ENCODE results near the gene PTPN14.

DNA sequence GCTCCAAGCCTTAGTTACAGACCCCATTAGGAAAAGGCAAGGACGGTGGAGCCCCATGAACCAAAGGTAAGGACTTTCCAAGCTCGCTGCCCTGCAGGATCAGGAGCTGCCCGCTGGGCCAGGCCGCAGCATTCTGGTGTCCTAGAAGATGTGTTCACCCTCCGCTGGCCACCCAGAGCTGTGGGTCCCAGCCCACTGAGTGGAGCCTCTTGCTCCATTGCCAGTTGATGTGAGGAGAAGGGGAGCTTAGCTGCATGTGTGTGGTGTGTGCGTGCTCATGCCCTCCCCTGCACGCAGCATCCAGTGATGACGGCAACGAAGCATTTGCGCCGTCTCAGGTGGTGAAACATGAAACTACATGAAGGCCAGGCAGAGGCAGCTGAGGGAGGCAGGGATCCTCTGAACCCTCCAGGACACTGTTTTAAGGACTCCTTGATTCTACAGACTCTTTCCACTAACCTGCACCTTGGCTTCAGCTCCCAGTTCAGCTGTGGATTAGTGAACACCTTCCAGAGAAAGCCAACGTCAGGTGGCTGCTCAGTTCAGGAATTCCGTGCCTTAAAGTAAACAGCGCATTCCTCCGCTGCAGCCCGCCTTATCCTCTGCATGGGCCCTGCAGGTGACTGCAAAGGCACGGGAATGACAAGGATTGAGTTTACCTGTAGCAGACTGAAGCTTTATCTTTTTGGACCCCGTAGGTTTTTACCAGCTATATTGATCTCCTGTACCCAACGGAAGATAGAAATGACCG is 221.8 kb downstream of the PTPN14 start:
- TF ChIP-seq, protein P1, sequence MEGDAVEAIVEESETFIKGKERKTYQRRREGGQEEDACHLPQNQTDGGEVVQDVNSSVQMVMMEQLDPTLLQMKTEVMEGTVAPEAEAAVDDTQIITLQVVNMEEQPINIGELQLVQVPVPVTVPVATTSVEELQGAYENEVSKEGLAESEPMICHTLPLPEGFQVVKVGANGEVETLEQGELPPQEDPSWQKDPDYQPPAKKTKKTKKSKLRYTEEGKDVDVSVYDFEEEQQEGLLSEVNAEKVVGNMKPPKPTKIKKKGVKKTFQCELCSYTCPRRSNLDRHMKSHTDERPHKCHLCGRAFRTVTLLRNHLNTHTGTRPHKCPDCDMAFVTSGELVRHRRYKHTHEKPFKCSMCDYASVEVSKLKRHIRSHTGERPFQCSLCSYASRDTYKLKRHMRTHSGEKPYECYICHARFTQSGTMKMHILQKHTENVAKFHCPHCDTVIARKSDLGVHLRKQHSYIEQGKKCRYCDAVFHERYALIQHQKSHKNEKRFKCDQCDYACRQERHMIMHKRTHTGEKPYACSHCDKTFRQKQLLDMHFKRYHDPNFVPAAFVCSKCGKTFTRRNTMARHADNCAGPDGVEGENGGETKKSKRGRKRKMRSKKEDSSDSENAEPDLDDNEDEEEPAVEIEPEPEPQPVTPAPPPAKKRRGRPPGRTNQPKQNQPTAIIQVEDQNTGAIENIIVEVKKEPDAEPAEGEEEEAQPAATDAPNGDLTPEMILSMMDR (IDR thresholded peaks at IDR 0.05 in 4 of 5, conservative IDR thresholded peaks at IDR 0.05 in 1 of 5) = no peak
- no peak for TF ChIP-seq POLR2A (IDR thresholded peaks at IDR 0.05)
